ENCODE results near the gene IFI27L1. TPM values are rescaled to one million over a fixed set of nuclear protein-coding genes. Genes with fewer than 3 reads are reported as not detected.
"Not testable (repeated sequence)": the region's sequence is repeated elsewhere in the genome, so short reads cannot be mapped to it uniquely, and the experiment has no call there.

Gene IFI27L1
- total RNA-seq, 1 experiment from 2014 or later = 7.9 TPM

DNA sequence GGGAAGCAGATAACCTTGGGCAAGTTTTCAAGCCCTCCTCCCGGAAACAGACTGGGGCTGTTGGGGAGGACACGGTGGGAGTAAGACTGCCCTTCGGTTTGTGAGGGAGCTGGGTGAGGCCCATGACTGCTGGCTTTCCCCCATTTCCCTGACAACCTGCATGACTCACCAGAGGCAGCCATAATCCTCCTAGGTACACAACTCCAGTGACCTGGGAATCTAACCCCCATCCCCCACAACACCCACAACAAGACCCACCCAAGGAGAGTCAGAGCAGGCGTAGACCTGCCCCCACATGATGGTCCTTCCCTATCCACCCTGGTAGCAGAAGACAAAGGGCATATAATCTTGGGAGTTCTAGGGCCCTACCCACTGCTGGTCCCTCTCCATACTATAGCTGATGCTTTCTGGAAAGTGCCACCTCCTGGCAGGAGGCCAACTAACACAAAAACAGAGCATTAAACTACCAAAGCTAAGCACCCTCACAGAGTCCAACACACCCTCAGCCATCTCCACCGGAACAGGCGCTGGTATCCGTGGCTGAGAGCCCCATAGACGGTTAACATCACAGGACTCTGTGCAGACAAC, 14.9 kb upstream of the IFI27L1 start:
- no peak for DNase-seq (ENCODE audit: low spot score)
- in situ Hi-C loops (cut with HindIII; ENCODE audit: low sequenced_read_pairs) = no loop called here

GRCh38 chr14:94072076-94072475, 9.0 kb upstream of the IFI27L1 start:
- in situ Hi-C loops (cut with HindIII; ENCODE audit: low sequenced_read_pairs); DNase-seq (ENCODE audit: low spot score): not testable (repeated sequence)

- DNase-seq (ENCODE audit: low spot score) = no peak
- in situ Hi-C loops (cut with HindIII; ENCODE audit: low sequenced_read_pairs) = no loop called here
Observed at GRCh38 chr14:94074534-94074933, 6.6 kb upstream of the IFI27L1 start.

GRCh38 chr14:94075008-94075407, 6.1 kb upstream of the IFI27L1 start:
- in situ Hi-C loops (cut with HindIII; ENCODE audit: low sequenced_read_pairs) = no loop called here
- DNase-seq (ENCODE audit: low spot score) = no peak

- no peak for DNase-seq (ENCODE audit: low spot score)
- in situ Hi-C loops (cut with HindIII; ENCODE audit: low sequenced_read_pairs) = no loop called here
Observed at GRCh38 chr14:94077111-94077821, 3.8 kb upstream of the IFI27L1 start.

- in situ Hi-C loops (cut with HindIII; ENCODE audit: low sequenced_read_pairs) = no loop called here
- DNase-seq (ENCODE audit: low spot score) = no peak
Observed at GRCh38 chr14:94077823-94078222, 3.3 kb upstream of the IFI27L1 start.

GRCh38 chr14:94079891-94080620, 1.1 kb upstream of the IFI27L1 start:
- in situ Hi-C loops (cut with HindIII; ENCODE audit: low sequenced_read_pairs) = no loop called here
- peak; percentile 58 for DNase-seq (ENCODE audit: low spot score)

DNA sequence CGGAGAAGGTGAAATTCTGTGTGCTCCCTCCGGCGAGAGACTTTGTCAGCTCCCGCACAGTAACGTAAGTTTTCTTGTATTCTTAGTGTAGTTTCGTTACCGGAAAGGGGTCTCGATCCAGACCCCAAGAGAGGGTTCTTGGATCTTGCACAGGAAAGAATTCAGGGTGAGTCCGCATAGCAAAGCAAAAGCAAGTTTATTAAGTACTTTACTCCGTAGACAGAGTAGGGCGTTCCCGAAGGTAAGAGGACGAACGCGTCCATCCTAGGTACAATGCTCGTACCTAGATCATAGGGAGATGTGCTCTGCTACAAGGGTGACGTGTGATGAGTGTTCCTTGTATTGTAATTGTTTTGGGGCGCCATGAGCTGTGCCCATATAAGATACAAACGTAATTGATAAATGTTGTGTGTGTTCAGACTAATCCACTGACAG, 293 bp downstream of the IFI27L1 start:
- in situ Hi-C loops (cut with HindIII; ENCODE audit: low sequenced_read_pairs) = no loop called here
- DNase-seq (ENCODE audit: low spot score) = no peak

DNA sequence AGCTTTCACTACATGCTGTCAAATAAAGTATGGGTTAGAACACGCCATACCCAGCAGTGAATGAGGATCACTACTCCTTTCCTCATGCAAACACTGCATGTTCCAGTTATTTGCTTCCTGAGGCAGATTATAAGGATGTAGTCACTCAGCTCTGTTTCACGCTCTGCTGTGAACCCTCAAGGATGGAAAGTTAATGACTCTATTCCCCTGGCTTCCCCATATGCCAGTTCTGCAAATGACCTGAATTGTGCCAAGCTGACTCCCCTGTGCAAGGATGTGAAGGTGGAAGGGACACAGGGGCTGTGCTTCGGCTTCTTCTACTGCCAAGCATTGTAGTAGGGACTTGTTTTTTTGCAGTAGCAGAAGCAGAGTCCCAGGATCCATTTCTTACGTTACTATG, 6.8 kb downstream of the IFI27L1 start:
- in situ Hi-C loops (cut with HindIII; ENCODE audit: low sequenced_read_pairs) = no loop called here

DNA sequence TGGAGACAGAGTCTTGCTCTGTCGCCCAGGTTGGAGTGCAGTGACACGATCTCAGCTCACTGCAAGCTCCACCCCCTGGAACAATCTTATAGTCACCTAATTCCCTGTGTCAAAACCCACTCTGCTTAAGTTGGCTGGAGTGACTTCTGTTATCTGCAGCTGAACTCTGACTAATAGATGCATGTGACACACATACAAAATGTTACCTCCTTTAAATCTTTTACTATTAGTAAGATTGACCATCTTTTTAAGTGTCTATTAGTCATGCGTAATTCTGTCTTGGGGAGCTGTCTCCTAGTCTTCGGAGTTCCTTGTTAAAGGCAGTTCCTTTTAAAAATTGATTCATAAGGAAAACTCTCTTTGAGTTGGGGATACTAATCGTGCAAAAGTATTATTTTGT, 7.4 kb downstream of the IFI27L1 start:
- DNase-seq (ENCODE audit: low spot score) = no peak
- in situ Hi-C loops (cut with HindIII; ENCODE audit: low sequenced_read_pairs) = no loop called here

More for the DNA sequence above, 6.8 kb downstream of the IFI27L1 start:
- no peak for DNase-seq (ENCODE audit: low spot score)

GRCh38 chr14:94089479-94089878, 8.4 kb downstream of the IFI27L1 start:
- DNase-seq (ENCODE audit: low spot score) = no peak
- in situ Hi-C loops (cut with HindIII; ENCODE audit: low sequenced_read_pairs) = no loop called here

GRCh38 chr14:94093418-94093817, 12.3 kb downstream of the IFI27L1 start:
- DNase-seq (ENCODE audit: low spot score) = no peak
- in situ Hi-C loops (cut with HindIII; ENCODE audit: low sequenced_read_pairs) = no loop called here

GRCh38 chr14:94097091-94097490, 16.0 kb downstream of the IFI27L1 start:
- in situ Hi-C loops (cut with HindIII; ENCODE audit: low sequenced_read_pairs) = no loop called here
- DNase-seq (ENCODE audit: low spot score) = no peak

- no peak for DNase-seq (ENCODE audit: low spot score)
Observed at GRCh38 chr14:94098326-94098992, 17.3 kb downstream of the IFI27L1 start.

DNA sequence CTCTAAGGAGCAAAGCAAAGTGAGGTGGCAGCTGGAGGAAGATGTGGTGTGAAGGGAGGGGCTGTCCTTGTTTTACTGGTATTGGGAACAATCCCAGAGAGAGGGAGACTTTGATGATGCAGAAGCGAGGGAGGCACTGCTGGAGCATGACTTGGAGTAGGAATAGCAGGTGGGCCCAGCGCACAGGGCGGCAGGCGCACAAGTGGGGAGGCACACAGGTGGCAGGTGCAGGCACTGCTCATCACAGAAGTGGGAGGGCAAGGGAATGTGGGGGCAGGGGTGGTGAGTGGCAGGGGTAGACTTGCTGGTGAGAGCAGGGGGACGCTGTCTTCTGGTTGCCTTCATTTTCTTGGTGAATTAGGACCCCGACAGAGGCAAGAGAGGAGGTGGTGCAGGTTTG, 17.9 kb downstream of the IFI27L1 start:
- in situ Hi-C loops (cut with HindIII; ENCODE audit: low sequenced_read_pairs) = no loop called here
- no peak for DNase-seq (ENCODE audit: low spot score)

More at GRCh38 chr14:94098326-94098992, 17.3 kb downstream of the IFI27L1 start:
- in situ Hi-C loops (cut with HindIII; ENCODE audit: low sequenced_read_pairs) = no loop called here

DNA sequence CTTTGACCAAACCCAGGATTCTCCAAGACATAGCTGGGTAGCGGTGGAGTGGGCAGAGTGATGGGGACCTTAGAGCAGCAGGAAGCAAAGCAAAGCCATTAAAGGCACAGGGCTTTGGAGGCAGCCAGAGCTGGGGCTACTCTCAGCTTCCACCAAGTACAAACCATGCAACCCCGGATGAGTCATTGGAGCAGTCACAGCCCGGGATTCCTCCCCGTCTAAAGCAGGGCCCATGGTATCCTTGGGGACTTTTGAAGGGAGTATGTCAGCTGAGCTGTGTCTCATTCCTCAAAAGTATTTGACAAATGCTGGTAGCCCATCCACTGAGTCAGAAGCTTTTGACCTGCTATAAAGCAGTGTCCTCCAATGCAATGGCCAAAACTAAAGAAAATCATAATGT, 19.7 kb downstream of the IFI27L1 start:
- in situ Hi-C loops (cut with HindIII; ENCODE audit: low sequenced_read_pairs) = no loop called here
- no peak for DNase-seq (ENCODE audit: low spot score)

DNA sequence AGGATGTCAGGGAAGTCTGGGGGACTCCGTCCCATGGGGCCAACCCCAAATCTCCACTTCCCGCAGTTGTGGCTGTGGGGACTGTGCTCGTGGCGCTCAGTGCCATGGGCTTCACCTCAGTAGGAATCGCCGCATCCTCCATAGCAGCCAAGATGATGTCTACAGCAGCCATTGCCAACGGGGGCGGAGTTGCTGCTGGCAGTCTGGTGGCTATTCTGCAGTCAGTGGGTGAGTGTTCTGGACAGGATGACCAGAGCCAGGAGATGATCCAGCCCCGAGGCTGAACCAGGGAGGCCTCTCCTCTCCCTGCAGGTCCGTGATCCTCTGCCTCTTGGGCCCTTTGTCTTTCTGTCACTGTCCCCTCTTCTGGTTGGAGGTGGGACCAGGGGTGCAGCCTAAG, 20.6 kb downstream of the IFI27L1 start:
- peak; percentile 81 for DNase-seq (ENCODE audit: low spot score)
- in situ Hi-C loops (cut with HindIII; ENCODE audit: low sequenced_read_pairs) = no loop called here

DNA sequence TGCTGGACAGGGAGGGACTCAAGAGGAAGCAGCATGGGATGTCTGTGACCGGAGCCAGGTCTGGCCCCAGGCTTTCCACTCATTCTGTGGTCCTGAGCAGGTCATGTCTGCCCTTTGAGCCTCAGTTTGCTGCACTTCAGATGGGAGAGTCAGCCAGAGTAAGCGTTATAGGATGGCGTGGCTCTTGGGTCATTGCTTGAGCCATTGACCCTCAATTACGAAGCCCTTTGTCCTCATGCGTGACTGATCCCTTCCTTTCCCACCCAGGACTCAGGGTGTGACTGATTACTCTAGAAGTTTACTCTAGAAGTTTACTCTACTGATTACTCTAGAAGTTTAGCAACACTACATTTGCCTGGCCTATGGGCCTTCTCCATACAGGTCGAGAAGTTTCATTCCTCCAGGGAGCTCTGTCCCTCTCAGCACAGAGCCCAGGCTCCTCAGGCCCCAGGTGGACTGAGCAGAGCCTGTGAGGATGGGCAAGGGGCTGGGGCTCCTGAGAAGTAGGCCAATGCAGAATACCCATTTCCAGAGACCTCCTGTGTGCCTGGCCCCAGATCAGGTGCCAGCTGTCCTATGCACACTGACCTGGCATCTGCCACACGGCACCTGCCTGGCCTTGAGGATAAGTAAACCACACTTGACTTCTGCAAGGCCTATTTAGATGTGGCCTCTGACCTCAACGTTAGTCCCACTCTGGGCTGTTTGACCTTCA, 21.8 kb downstream of the IFI27L1 start:
- in situ Hi-C loops (cut with HindIII; ENCODE audit: low sequenced_read_pairs) = no loop called here
- DNase-seq (ENCODE audit: low spot score) = no peak

- in situ Hi-C loops (cut with HindIII; ENCODE audit: low sequenced_read_pairs) = no loop called here
- no peak for DNase-seq (ENCODE audit: low spot score)
Observed at GRCh38 chr14:94103554-94104150, 22.5 kb downstream of the IFI27L1 start.

All from G401 (cell line).